ENCODE results near the gene FN1. TPM values are rescaled to one million over a fixed set of nuclear protein-coding genes. Genes with fewer than 3 reads are reported as not detected.
A peak's percentile ranks its signal among the peaks of the same experiment; 100 is the strongest.

The FN1 gene
- total RNA-seq, 4 donors from 2014 or later, result 169 to 686 (median 215) TPM

DNA sequence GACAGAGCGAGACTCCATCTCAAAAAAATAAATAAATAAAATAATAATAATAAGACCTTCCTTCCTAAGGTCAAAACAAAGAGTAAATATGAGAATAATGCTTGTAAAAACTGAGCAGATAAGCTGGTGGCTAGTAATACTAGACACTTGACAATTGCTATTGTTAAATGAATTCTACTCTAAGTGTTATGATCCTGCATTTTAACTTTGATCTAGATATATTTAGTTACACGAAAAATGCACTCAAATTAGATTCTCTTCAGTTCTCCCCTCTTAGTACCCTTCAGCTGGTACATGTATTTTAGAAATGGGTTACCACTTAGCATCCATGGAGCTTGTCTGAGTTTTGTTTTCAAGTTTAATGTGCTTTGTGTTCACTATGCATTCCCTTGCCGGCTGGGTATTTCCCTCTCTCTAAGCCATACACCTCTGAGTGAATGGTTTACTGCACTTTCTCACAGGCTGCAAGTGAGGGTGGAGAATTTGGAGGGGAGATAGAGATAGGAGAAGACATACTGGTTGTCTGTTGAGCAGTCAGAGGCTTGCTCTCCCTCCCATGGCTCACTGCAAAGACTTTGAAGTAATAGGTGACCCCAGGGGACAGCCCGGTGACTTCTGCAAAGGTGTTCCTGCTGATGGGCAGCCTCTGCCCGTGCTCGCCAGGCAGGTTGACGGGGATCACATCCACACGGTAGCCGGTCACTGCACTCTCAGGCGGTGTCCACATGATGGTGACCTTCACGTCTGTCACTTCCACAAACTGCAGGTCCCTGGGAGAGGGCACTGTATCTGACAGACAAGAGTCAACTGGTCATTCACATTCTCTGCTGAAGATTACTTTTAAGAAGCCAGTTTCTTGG, 29.9 kb downstream of the FN1 start:
- in situ Hi-C loops (cut with MboI; ENCODE audit: low pct_ligation_motif_present in 1 of 4, low pct_unique_long_range_greater_than_20kb in 1 of 4, low sequenced_read_pairs in 3 of 4), result no loop called here
- Histone ChIP-seq H3K27me3 (no peaks in the 10 kb centered on the region), H3K4me3 (no peak overlapping the region), H3K27ac (no peak overlapping the region), H3K9me3 (no peaks in the 10 kb centered on the region), H3K4me1 (no peaks in the 10 kb centered on the region), H3K36me3 (peaks cover 0 to 20% (median 0%) of the 10 kb centered on the region in 4 donors)
- WGBS, 2 donors (ENCODE audit: low coverage in 1 of 2), result 41 to 89% methylated on average over 2 to 11 of the region's 11 CpGs
- TF ChIP-seq, protein P1, sequence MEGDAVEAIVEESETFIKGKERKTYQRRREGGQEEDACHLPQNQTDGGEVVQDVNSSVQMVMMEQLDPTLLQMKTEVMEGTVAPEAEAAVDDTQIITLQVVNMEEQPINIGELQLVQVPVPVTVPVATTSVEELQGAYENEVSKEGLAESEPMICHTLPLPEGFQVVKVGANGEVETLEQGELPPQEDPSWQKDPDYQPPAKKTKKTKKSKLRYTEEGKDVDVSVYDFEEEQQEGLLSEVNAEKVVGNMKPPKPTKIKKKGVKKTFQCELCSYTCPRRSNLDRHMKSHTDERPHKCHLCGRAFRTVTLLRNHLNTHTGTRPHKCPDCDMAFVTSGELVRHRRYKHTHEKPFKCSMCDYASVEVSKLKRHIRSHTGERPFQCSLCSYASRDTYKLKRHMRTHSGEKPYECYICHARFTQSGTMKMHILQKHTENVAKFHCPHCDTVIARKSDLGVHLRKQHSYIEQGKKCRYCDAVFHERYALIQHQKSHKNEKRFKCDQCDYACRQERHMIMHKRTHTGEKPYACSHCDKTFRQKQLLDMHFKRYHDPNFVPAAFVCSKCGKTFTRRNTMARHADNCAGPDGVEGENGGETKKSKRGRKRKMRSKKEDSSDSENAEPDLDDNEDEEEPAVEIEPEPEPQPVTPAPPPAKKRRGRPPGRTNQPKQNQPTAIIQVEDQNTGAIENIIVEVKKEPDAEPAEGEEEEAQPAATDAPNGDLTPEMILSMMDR (IDR thresholded peaks at IDR 0.05), result no peak
- TF ChIP-seq POLR2A (IDR thresholded peaks at IDR 0.05) (no peak), POLR2AphosphoS5 (IDR thresholded peaks at IDR 0.05) (no peak), EP300 (IDR thresholded peaks at IDR 0.05; ENCODE audit: low read depth) (no peak)
- no peak for DNase-seq
- intact Hi-C loops (cut with DNase I; ENCODE audit: low total_unique reads), result no loop called here

GRCh38 chr2:215404348-215405012, 31.4 kb downstream of the FN1 start:
- Histone ChIP-seq H3K36me3 (peaks cover 0 to 20% (median 0%) of the 10 kb centered on the region in 4 donors), H3K9me3 (no peaks in the 10 kb centered on the region), H3K27ac (peak overlapping the region in 2 of 4 donors; percentile 11 to 48), H3K4me3 (no peak overlapping the region), H3K27me3 (no peaks in the 10 kb centered on the region), H3K4me1 (no peaks in the 10 kb centered on the region)
- WGBS, 2 donors (ENCODE audit: low coverage in 1 of 2), result 76 to 79% methylated on average over 3 to 8 of the region's 8 CpGs
- DNase-seq, result no peak
- TF ChIP-seq, protein P1 (IDR thresholded peaks at IDR 0.05), result no peak
- TF ChIP-seq EP300 (IDR thresholded peaks at IDR 0.05; ENCODE audit: low read depth), result no peak
- TF ChIP-seq POLR2A (IDR thresholded peaks at IDR 0.05), result no peak
- TF ChIP-seq POLR2AphosphoS5 (IDR thresholded peaks at IDR 0.05), result no peak
- in situ Hi-C loops (cut with MboI; ENCODE audit: low pct_ligation_motif_present in 1 of 4, low pct_unique_long_range_greater_than_20kb in 1 of 4, low sequenced_read_pairs in 3 of 4) (no loop called here), intact Hi-C loops (cut with DNase I; ENCODE audit: low total_unique reads) (no loop called here)

- DNase-seq, result no peak
- H3K36me3 ChIP-seq, result peaks cover 0 to 15% (median 0%) of the 10 kb centered on the region in 4 donors
- no peaks in the 10 kb centered on the region for H3K9me3 ChIP-seq
- intact Hi-C loops (cut with DNase I; ENCODE audit: low total_unique reads), result no loop called here
- in situ Hi-C loops (cut with MboI; ENCODE audit: low pct_ligation_motif_present in 1 of 4, low pct_unique_long_range_greater_than_20kb in 1 of 4, low sequenced_read_pairs in 3 of 4), result no loop called here
- WGBS, 2 donors (ENCODE audit: low coverage in 1 of 2), result 75 to 77% methylated on average over 10 of the region's 10 CpGs
- H3K27me3 ChIP-seq, result no peaks in the 10 kb centered on the region
- no peaks in the 10 kb centered on the region for H3K4me1 ChIP-seq
- TF ChIP-seq, protein P1 (IDR thresholded peaks at IDR 0.05), result no peak
- TF ChIP-seq POLR2AphosphoS5 (IDR thresholded peaks at IDR 0.05) (no peak), EP300 (IDR thresholded peaks at IDR 0.05; ENCODE audit: low read depth) (no peak), POLR2A (IDR thresholded peaks at IDR 0.05) (no peak)
- H3K4me3 ChIP-seq, result no peak overlapping the region
- H3K27ac ChIP-seq, result peak overlapping the region in 2 of 4 donors; percentile 11 to 48
Measured at GRCh38 chr2:215403441-215404347, 32.2 kb downstream of the FN1 start.

All from transverse colon (tissue), 4 donors.